HFF-Myc (cell line): ENCODE results near the gene DCPS.
A peak's percentile ranks its signal among the peaks of the same experiment; 100 is the strongest.

Experiments
- DNase-seq: peaks from one replicate; pipeline ENCODE4 v3.0.0-alpha.2; 2011; ENCODE audit warnings: low read depth; ENCODE audit errors: extremely low read depth
- H3K4me3 ChIP-seq: replicated peaks from 2 replicates; pipeline ENCODE4 v1.5.1; 2011; ENCODE audit warnings: low read depth, mild to moderate bottlenecking, control low read depth, low read length
- TF ChIP-seq, protein P1 (sequence below): IDR thresholded peaks from 2 replicates; pipeline ENCODE4 v1.5.1; 2012; ENCODE audit warnings: mild to moderate bottlenecking, low read depth, low read length, control low read depth; ENCODE audit errors: missing control alignments

DCPS gene

GRCh38 chr11:126279191-126279590 is 24.7 kb upstream of the DCPS start:
- TF ChIP-seq, protein P1, sequence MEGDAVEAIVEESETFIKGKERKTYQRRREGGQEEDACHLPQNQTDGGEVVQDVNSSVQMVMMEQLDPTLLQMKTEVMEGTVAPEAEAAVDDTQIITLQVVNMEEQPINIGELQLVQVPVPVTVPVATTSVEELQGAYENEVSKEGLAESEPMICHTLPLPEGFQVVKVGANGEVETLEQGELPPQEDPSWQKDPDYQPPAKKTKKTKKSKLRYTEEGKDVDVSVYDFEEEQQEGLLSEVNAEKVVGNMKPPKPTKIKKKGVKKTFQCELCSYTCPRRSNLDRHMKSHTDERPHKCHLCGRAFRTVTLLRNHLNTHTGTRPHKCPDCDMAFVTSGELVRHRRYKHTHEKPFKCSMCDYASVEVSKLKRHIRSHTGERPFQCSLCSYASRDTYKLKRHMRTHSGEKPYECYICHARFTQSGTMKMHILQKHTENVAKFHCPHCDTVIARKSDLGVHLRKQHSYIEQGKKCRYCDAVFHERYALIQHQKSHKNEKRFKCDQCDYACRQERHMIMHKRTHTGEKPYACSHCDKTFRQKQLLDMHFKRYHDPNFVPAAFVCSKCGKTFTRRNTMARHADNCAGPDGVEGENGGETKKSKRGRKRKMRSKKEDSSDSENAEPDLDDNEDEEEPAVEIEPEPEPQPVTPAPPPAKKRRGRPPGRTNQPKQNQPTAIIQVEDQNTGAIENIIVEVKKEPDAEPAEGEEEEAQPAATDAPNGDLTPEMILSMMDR = no peak
- H3K4me3 ChIP-seq = no peak overlapping the region
- no peak for DNase-seq

DNA sequence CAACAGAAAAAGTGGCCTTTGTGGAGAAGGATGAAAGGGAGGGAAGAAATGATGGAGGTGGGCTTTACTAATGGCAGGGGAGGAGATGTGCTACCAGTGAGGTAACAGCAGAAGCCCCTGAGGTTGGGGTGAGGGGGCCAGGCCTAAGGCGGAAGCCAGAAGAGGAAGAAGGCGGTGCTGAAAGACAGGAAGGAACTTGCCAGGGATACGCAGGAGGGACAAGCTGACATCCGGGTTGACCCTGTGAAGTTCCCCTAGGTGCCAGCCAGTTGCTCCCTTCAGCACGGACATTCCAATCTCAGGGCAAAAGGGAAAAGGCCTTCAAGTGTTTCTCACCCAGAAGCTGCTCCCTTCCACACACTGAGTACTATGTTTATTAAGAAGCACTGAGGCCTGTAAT is 23.3 kb upstream of the DCPS start:
- TF ChIP-seq, protein P1 = no peak
- no peak overlapping the region for H3K4me3 ChIP-seq
- no peak for DNase-seq

DNA sequence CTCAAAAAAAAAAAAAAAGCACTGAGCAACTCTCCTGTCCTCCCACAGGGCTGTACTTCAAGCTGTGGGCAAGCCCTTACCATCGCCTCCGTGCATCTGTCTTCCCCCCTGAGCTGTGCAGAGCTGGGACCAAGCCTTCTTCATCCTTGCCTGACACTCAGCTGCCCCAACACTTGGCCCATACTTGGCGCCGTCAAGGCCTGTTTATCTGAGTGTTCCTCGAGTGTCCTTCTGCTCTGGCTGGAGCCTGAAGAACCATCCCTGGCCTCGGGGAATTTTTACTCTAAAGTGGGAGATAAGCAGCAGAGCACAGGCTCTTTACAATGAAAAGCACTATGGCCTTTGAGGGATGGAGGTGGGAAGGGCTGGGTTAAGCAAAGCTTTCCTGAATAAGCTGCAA is 22.6 kb upstream of the DCPS start:
- no peak overlapping the region for H3K4me3 ChIP-seq
- no peak for DNase-seq
- TF ChIP-seq, protein P1 = no peak

- H3K4me3 ChIP-seq = no peak overlapping the region
- TF ChIP-seq, protein P1 = no peak
- no peak for DNase-seq
Observed at GRCh38 chr11:126281666-126282175, 22.1 kb upstream of the DCPS start.

- DNase-seq = no peak
- TF ChIP-seq, protein P1 = no peak
- peak overlapping the region; percentile 59 for H3K4me3 ChIP-seq
Observed at GRCh38 chr11:126282361-126282735, 21.5 kb upstream of the DCPS start.

- peak within 1 kb of the TSS; percentile 59 for H3K4me3 ChIP-seq
- no peak for DNase-seq
- TF ChIP-seq, protein P1 = no peak
Observed at GRCh38 chr11:126282736-126283591, 20.9 kb upstream of the DCPS start, which contains the start of gene TIRAP. Gene TIRAP (plus strand): TSS chr11:126283093. CDS start chr11:126290895, 7,802 bp downstream.

GRCh38 chr11:126284829-126285228 is 19.0 kb upstream of the DCPS start:
- peak; percentile 95 for DNase-seq
- TF ChIP-seq, protein P1 = no peak
- H3K4me3 ChIP-seq = no peak overlapping the region
